Measurements from ENCODE around the gene LILRB3. TPM values are rescaled to one million over a fixed set of nuclear protein-coding genes. Genes with fewer than 3 reads are reported as not detected.
A peak's percentile ranks its signal among the peaks of the same experiment; 100 is the strongest.
"Not testable (repeated sequence)": the region's sequence is repeated elsewhere in the genome, so short reads cannot be mapped to it uniquely, and the experiment has no call there.

The LILRB3 gene
- total RNA-seq, 1 donor from 2014 or later, result 0.50 TPM

- H3K36me3 Mint-ChIP-seq (ENCODE audit: insufficient read depth), result peaks cover 12% of the 10 kb centered on the region
- no peak for TF ChIP-seq CTCF (IDR thresholded peaks at IDR 0.05; ENCODE audit: unreplicated experiment)
- no peak overlapping the region for H3K4me3 Mint-ChIP-seq (ENCODE audit: low read depth)
- peaks cover 2% of the 10 kb centered on the region for H3K4me1 Mint-ChIP-seq (ENCODE audit: low read depth)
- no peaks in the 10 kb centered on the region for H3K9me3 Mint-ChIP-seq (ENCODE audit: low read depth)
- no peak overlapping the region for H3K27ac Mint-ChIP-seq
- no peak for DNase-seq (ENCODE audit: low spot score, unreplicated experiment)
- H3K27me3 Mint-ChIP-seq, result no peaks in the 10 kb centered on the region
These were observed 44.1 kb downstream of the LILRB3 start for GRCh38 chr19:54178581-54179261.

- Mint-ChIP-seq H3K4me3 (ENCODE audit: low read depth) (no peak overlapping the region), H3K9me3 (ENCODE audit: low read depth) (no peaks in the 10 kb centered on the region), H3K27me3 (no peaks in the 10 kb centered on the region), H3K27ac (peak overlapping the region; percentile 64), H3K4me1 (ENCODE audit: low read depth) (peaks cover 11% of the 10 kb centered on the region), H3K36me3 (ENCODE audit: insufficient read depth) (peaks cover 12% of the 10 kb centered on the region)
- DNase-seq (ENCODE audit: low spot score, unreplicated experiment), result no peak
- TF ChIP-seq CTCF (IDR thresholded peaks at IDR 0.05; ENCODE audit: unreplicated experiment), result no peak
These were observed 48.6 kb downstream of the LILRB3 start for GRCh38 chr19:54173951-54174834.

GRCh38 chr19:54173359-54173699 lies 49.5 kb downstream of the LILRB3 start:
- H3K4me3 Mint-ChIP-seq (ENCODE audit: low read depth), result peak overlapping the region; percentile 94
- H3K4me1 Mint-ChIP-seq (ENCODE audit: low read depth), result peaks cover 11% of the 10 kb centered on the region
- H3K27me3 Mint-ChIP-seq, result no peaks in the 10 kb centered on the region
- no peaks in the 10 kb centered on the region for H3K9me3 Mint-ChIP-seq (ENCODE audit: low read depth)
- no peak for TF ChIP-seq CTCF (IDR thresholded peaks at IDR 0.05; ENCODE audit: unreplicated experiment)
- DNase-seq (ENCODE audit: low spot score, unreplicated experiment), result no peak
- peaks cover 8% of the 10 kb centered on the region for H3K36me3 Mint-ChIP-seq (ENCODE audit: insufficient read depth)
- peak overlapping the region; percentile 97 for H3K27ac Mint-ChIP-seq

- Mint-ChIP-seq H3K36me3 (ENCODE audit: insufficient read depth) (peaks cover 5% of the 10 kb centered on the region), H3K27me3 (no peaks in the 10 kb centered on the region), H3K27ac (peak within 1 kb of the TSS; percentile 97), H3K4me1 (ENCODE audit: low read depth) (peaks cover 11% of the 10 kb centered on the region), H3K4me3 (ENCODE audit: low read depth) (peak within 1 kb of the TSS; percentile 94), H3K9me3 (ENCODE audit: low read depth) (no peaks in the 10 kb centered on the region)
- TF ChIP-seq CTCF (IDR thresholded peaks at IDR 0.05; ENCODE audit: unreplicated experiment), result peak; percentile 84
- peak; percentile 77 for DNase-seq (ENCODE audit: low spot score, unreplicated experiment)
These were observed 50.1 kb downstream of the LILRB3 start, which contains the start of gene TMC4 for GRCh38 chr19:54172471-54173358. Gene TMC4, minus strand, starts transcription at chr19:54173160. Its CDS starts 43 bp downstream, at chr19:54173117.

- not testable (repeated sequence) for H3K9me3 Mint-ChIP-seq (ENCODE audit: low read depth); H3K36me3 Mint-ChIP-seq (ENCODE audit: insufficient read depth); DNase-seq (ENCODE audit: low spot score, unreplicated experiment); H3K27me3 Mint-ChIP-seq
- peak overlapping the region; percentile 73 for H3K27ac Mint-ChIP-seq
- peaks cover 11% of the 10 kb centered on the region for H3K4me1 Mint-ChIP-seq (ENCODE audit: low read depth)
- peak overlapping the region; percentile 65 for H3K4me3 Mint-ChIP-seq (ENCODE audit: low read depth)
These were observed 50.9 kb downstream of the LILRB3 start for GRCh38 chr19:54171736-54172431.

Data from progenitor cell of endocrine pancreas (in vitro differentiated cells).